Measurements from ENCODE around the gene LDLRAD4. TPM values are rescaled to one million over a fixed set of nuclear protein-coding genes. Genes with fewer than 3 reads are reported as not detected.

Gene LDLRAD4
- total RNA-seq, 6 donors from 2014 or later: 19.5 to 26.6 (median 24.4) TPM

DNA sequence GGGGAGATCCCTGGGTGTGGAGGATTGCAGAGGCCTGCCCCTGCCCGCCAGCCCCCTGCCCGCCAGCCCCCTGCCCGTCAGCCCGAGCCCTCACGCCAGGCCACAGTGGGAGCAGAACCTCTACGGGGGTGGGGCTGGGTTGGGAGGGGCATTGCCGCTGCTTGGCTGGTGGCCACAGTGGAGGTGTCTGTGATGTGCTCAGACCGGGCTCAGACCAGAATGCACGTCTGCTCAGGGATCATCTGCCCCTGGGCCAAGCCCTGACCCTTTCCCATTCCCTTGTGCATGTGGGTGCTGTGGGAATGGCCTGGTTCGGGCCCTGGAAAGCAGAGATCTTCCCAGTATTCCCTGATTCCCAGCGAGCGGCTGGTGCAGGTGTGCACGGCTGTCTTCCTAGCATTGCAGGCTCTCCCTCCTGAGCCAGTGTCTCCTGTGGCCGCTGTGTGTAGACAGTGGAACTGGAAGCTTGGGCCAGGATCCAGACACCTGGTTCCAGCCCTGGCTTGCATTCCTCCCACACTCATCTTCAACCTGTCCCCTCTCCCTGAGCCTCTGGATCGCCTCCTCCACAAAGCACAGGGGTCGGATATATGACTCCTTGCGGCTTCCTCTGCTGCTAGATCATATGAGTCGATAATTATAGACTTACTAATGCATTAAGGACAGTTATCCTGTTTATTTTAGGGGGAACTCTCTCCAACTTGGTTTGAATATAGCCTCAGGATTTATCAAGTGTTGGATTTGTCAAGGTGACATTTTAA, 161.6 kb downstream of the LDLRAD4 start:
- H3K4me3 ChIP-seq: no peak overlapping the region
- 75 to 81% methylated on average over 7 to 18 of the region's 18 CpGs for WGBS, 2 donors
- no peaks in the 10 kb centered on the region for H3K27me3 ChIP-seq
- no peaks in the 10 kb centered on the region for H3K36me3 ChIP-seq
- no peaks in the 10 kb centered on the region for H3K9me3 ChIP-seq
- no peak for ATAC-seq (ENCODE audit: low FRiP score in 2 of 2)
- DNase-seq: peak in 1 of 2 donors; percentile 13
- TF ChIP-seq POLR2AphosphoS5 (IDR thresholded peaks at IDR 0.05): no peak
- no peak for TF ChIP-seq CTCF (IDR thresholded peaks at IDR 0.05)
- TF ChIP-seq EP300 (IDR thresholded peaks at IDR 0.05): no peak
- no peak for TF ChIP-seq POLR2A (IDR thresholded peaks at IDR 0.05)
- peaks cover 30 to 40% (median 34%) of the 10 kb centered on the region in 4 donors for H3K4me1 ChIP-seq
- no peak overlapping the region for H3K27ac ChIP-seq

DNA sequence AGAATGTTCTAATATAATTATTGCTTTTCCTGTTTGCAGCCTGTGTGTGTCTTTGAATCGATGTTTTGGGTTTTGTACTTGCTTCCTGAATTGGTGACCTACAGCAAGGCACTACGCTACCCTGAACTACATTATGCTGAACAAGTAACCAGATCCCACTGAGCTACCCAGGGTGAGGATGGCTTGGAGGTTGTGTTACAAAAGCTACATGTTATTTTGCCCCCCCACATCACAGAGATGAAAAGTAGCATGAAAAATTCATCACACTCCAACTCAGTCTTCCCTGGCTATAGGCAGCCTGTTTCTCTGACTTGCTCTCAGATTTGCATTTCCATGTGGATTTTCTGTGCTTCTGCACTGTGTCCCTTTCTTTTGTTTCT, 162.1 kb downstream of the LDLRAD4 start:
- Histone ChIP-seq H3K4me3 (no peak overlapping the region), H3K27me3 (no peaks in the 10 kb centered on the region), H3K27ac (no peak overlapping the region), H3K36me3 (no peaks in the 10 kb centered on the region), H3K9me3 (no peaks in the 10 kb centered on the region), H3K4me1 (peaks cover 25 to 37% (median 33%) of the 10 kb centered on the region in 4 donors)
- WGBS, 2 donors: 57 to 60% methylated on average over 2 of the region's 2 CpGs
- TF ChIP-seq POLR2A (IDR thresholded peaks at IDR 0.05) (no peak), POLR2AphosphoS5 (IDR thresholded peaks at IDR 0.05) (no peak), EP300 (IDR thresholded peaks at IDR 0.05) (no peak), CTCF (IDR thresholded peaks at IDR 0.05) (no peak)
- DNase-seq: peak in 1 of 2 donors; percentile 6
- ATAC-seq (ENCODE audit: low FRiP score in 2 of 2): no peak

DNA sequence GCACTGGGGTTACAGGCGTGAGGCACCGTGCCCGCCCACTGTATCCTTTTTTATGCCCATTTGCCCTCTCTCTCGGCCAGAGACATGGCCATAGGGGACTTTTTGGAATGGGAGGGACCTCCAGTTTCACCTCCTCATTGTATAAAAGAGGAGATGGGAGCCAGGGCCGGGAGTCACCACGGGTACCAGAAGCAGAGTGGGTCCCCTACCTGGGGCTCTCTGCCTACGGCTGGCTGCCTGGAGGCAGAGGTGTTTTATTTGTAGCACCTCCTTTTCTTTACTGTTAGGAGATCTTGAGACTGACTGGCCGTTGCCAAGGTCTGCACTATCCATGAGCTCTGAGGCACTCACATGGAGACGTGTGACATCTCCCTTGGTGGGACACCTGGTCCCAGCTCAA, 162.8 kb downstream of the LDLRAD4 start:
- WGBS, 2 donors: 78 to 85% methylated on average over 8 to 9 of the region's 9 CpGs
- peak overlapping the region in 2 of 4 donors; percentile 23 to 35 for H3K4me3 ChIP-seq
- H3K4me1 ChIP-seq: peaks cover 25 to 37% (median 31%) of the 10 kb centered on the region in 4 donors
- TF ChIP-seq CTCF (IDR thresholded peaks at IDR 0.05) (no peak), EP300 (IDR thresholded peaks at IDR 0.05) (no peak), POLR2AphosphoS5 (IDR thresholded peaks at IDR 0.05) (no peak), POLR2A (IDR thresholded peaks at IDR 0.05) (no peak)
- DNase-seq (peak in 1 of 2 donors; percentile 10), ATAC-seq (ENCODE audit: low FRiP score in 2 of 2) (no peak)
- H3K27me3 ChIP-seq: no peaks in the 10 kb centered on the region
- no peaks in the 10 kb centered on the region for H3K36me3 ChIP-seq
- H3K9me3 ChIP-seq: no peaks in the 10 kb centered on the region
- peak overlapping the region; percentile 66 to 82 (median 78) for H3K27ac ChIP-seq

GRCh38 chr18:13381944-13382365, 163.4 kb downstream of the LDLRAD4 start:
- TF ChIP-seq CTCF (IDR thresholded peaks at IDR 0.05): no peak
- no peak for TF ChIP-seq EP300 (IDR thresholded peaks at IDR 0.05)
- TF ChIP-seq POLR2AphosphoS5 (IDR thresholded peaks at IDR 0.05): no peak
- no peak for TF ChIP-seq POLR2A (IDR thresholded peaks at IDR 0.05)
- Histone ChIP-seq H3K9me3 (no peaks in the 10 kb centered on the region), H3K27me3 (no peaks in the 10 kb centered on the region), H3K27ac (peak overlapping the region; percentile 66 to 82 (median 78)), H3K4me1 (peaks cover 25 to 37% (median 31%) of the 10 kb centered on the region in 4 donors), H3K4me3 (peak overlapping the region in 3 of 4 donors; percentile 23 to 35 (median 34)), H3K36me3 (no peaks in the 10 kb centered on the region)
- WGBS, 2 donors: 4 to 7% methylated on average over 14 of the region's 14 CpGs
- peak; percentile 66 to 86 for DNase-seq
- ATAC-seq (ENCODE audit: low FRiP score in 2 of 2): peak; percentile 91 to 94

All from upper lobe of left lung (tissue), 6 donors.